WTC11 (cell line): ENCODE results near the gene FSHR. TPM values are rescaled to one million over a fixed set of nuclear protein-coding genes. Genes with fewer than 3 reads are reported as not detected.

ENCODE experiments used
- ATAC-seq: fragments of 200-7000 bp; cut with Tn5 transposase; 2 replicates; pipeline ENCODE4 v1.10.0; 2021; ENCODE audit warnings: mild to moderate bottlenecking, moderate library complexity
- CTCF ChIA-PET: fragments of 300-600 bp; sonication (Branson Sonifier 250); formaldehyde crosslinking; loops from one replicate; lab custom pipeline; 2021; ENCODE audit warnings: antibody characterized with exemption; lab: Charles Lee
- POLR2A ChIA-PET: fragments of 350-600 bp; sonication (Branson Sonifier 250); formaldehyde crosslinking; loops from one replicate; lab custom pipeline; 2021; ENCODE audit warnings: antibody characterized with exemption; lab: Charles Lee
- DNase-seq: peaks from one replicate; pipeline ENCODE4 v3.0.0; 2021; ENCODE audit warnings: low spot score
- H3K27ac Mint-ChIP-seq: 2 replicates; pipeline ENCODE4 v1.8.0; 2021; ENCODE audit warnings: mixed read lengths
- H3K27me3 Mint-ChIP-seq: 2 replicates; pipeline ENCODE4 v1.8.0; 2021; ENCODE audit warnings: low read depth, mild to moderate bottlenecking, moderate library complexity, mixed read lengths
- H3K36me3 Mint-ChIP-seq: 2 replicates; pipeline ENCODE4 v1.8.0; 2021; ENCODE audit warnings: mixed read lengths
- H3K4me1 Mint-ChIP-seq: 2 replicates; pipeline ENCODE4 v1.8.0; 2022; ENCODE audit warnings: mixed read lengths
- H3K4me3 Mint-ChIP-seq: 2 replicates; pipeline ENCODE4 v1.8.0; 2021; ENCODE audit warnings: mild to moderate bottlenecking, moderate library complexity, mixed read lengths
- H3K9me3 Mint-ChIP-seq: 2 replicates; pipeline ENCODE4 v1.8.0; 2021; ENCODE audit warnings: mixed read lengths
- ATF6 ChIP-seq: sonication (generic); formaldehyde crosslinking; IDR thresholded peaks from 2 replicates; pipeline ENCODE4 v1.8.1; 2023; ENCODE audit warnings: mild to moderate bottlenecking, missing genetic modification reagents
- CREB1 ChIP-seq: sonication (generic); formaldehyde crosslinking; IDR thresholded peaks from 2 replicates; pipeline ENCODE4 v1.8.0; 2023; ENCODE audit warnings: mild to moderate bottlenecking, missing genetic modification reagents
- CREM ChIP-seq: sonication (generic); formaldehyde crosslinking; IDR thresholded peaks from 2 replicates; pipeline ENCODE4 v1.8.1; 2022; ENCODE audit warnings: mild to moderate bottlenecking, missing genetic modification reagents, moderate library complexity
- E2F4 ChIP-seq: sonication (generic); formaldehyde crosslinking; IDR thresholded peaks from 2 replicates; pipeline ENCODE4 v1.8.1; 2022; ENCODE audit warnings: low read depth, mild to moderate bottlenecking, moderate library complexity, missing genetic modification reagents, borderline replicate concordance
- ESRRA ChIP-seq: sonication (generic); formaldehyde crosslinking; IDR thresholded peaks from 2 replicates; pipeline ENCODE4 v1.8.1; 2022; ENCODE audit warnings: mild to moderate bottlenecking, missing genetic modification reagents, borderline replicate concordance
- FOXJ3 ChIP-seq: sonication (generic); formaldehyde crosslinking; IDR thresholded peaks from 2 replicates; pipeline ENCODE4 v1.9.0; 2021; ENCODE audit warnings: missing genetic modification reagents, mild to moderate bottlenecking, borderline replicate concordance
- FOXK1 ChIP-seq: sonication (generic); formaldehyde crosslinking; IDR thresholded peaks from 2 replicates; pipeline ENCODE4 v1.8.0; 2022; ENCODE audit warnings: mild to moderate bottlenecking, moderate library complexity, missing genetic modification reagents
- FOXP1 ChIP-seq: sonication (generic); formaldehyde crosslinking; IDR thresholded peaks from 2 replicates; pipeline ENCODE4 v1.8.0; 2022; ENCODE audit warnings: missing genetic modification reagents, mild to moderate bottlenecking, moderate library complexity, borderline replicate concordance
- IRF1 ChIP-seq: sonication (generic); formaldehyde crosslinking; IDR thresholded peaks from 2 replicates; pipeline ENCODE4 v1.8.0; 2023; ENCODE audit warnings: missing genetic modification reagents
- NFATC4 ChIP-seq: fragments of 250-450 bp; sonication (Bioruptor Pico); IDR thresholded peaks from 2 replicates; pipeline ENCODE4 v1.9.0; 2021; ENCODE audit warnings: mild to moderate bottlenecking
- NR2C2 ChIP-seq: sonication (generic); formaldehyde crosslinking; IDR thresholded peaks from 2 replicates; pipeline ENCODE4 v1.8.0; 2022; ENCODE audit warnings: mild to moderate bottlenecking, missing genetic modification reagents
- NR3C1 ChIP-seq: sonication (generic); formaldehyde crosslinking; conservative IDR thresholded peaks from 2 replicates; pipeline ENCODE4 v1.8.1; 2023; ENCODE audit warnings: low read depth, mild to moderate bottlenecking, missing genetic modification reagents
- OVOL2 ChIP-seq: fragments of 250-450 bp; sonication (Bioruptor Pico); IDR thresholded peaks from 2 replicates; pipeline ENCODE4 v1.9.0; 2021; ENCODE audit warnings: mild to moderate bottlenecking, borderline replicate concordance
- RORB ChIP-seq: fragments of 250-450 bp; sonication (Bioruptor Pico); IDR thresholded peaks from 2 replicates; pipeline ENCODE4 v1.9.0; 2021; ENCODE audit warnings: mild to moderate bottlenecking
- SOX15 ChIP-seq: fragments of 250-450 bp; sonication (Bioruptor Pico); IDR thresholded peaks from 2 replicates; pipeline ENCODE4 v1.9.0; 2021; ENCODE audit warnings: mild to moderate bottlenecking
- TEAD4 ChIP-seq: sonication (generic); formaldehyde crosslinking; IDR thresholded peaks from 2 replicates; pipeline ENCODE4 v1.8.0; 2022; ENCODE audit warnings: mild to moderate bottlenecking, missing genetic modification reagents
- ZNF121 ChIP-seq: sonication (generic); formaldehyde crosslinking; IDR thresholded peaks from 2 replicates; pipeline ENCODE4 v1.8.0; 2023; ENCODE audit warnings: missing genetic modification reagents
- ZNF317 ChIP-seq: sonication (generic); formaldehyde crosslinking; IDR thresholded peaks from 2 replicates; pipeline ENCODE4 v1.8.1; 2023; ENCODE audit warnings: low read depth, mild to moderate bottlenecking, moderate library complexity, missing genetic modification reagents, borderline replicate concordance
- ZNF396 ChIP-seq: fragments of 250-450 bp; sonication (Bioruptor Pico); IDR thresholded peaks from 2 replicates; pipeline ENCODE4 v1.8.0; 2021; ENCODE audit warnings: mild to moderate bottlenecking, moderate library complexity, borderline replicate concordance
- total RNA-seq: library from RNA; stranded (reverse); gene quantifications from 3 replicates; pipeline ENCODE4 v1.2.3, GENCODE V29; 2021
- TF ChIP-seq, protein P1 (sequence below): sonication (generic); formaldehyde crosslinking; IDR thresholded peaks from 2 replicates; pipeline ENCODE4 v1.8.1; 2022; ENCODE audit warnings: mild to moderate bottlenecking, missing genetic modification reagents, moderate library complexity, borderline replicate concordance
- TF ChIP-seq, protein P2 (sequence below): sonication (generic); formaldehyde crosslinking; IDR thresholded peaks from 2 replicates; pipeline ENCODE4 v1.8.0; 2023; ENCODE audit warnings: mild to moderate bottlenecking, missing genetic modification reagents
- TF ChIP-seq, protein P3 (sequence below): fragments of 250-450 bp; sonication (Bioruptor Pico); IDR thresholded peaks from 2 replicates; pipeline ENCODE4 v1.9.0; 2021; ENCODE audit warnings: mild to moderate bottlenecking
- TF ChIP-seq, protein P4 (sequence below): sonication (generic); formaldehyde crosslinking; IDR thresholded peaks from 2 replicates; pipeline ENCODE4 v1.8.0; 2022; ENCODE audit warnings: mild to moderate bottlenecking, missing genetic modification reagents

FSHR gene
- total RNA-seq, 1 experiment from 2014 or later, result not detected

- TF ChIP-seq FOXP1 (CRISPR knock-in tag) (no peak), FOXJ3 (CRISPR knock-in tag) (no peak)
- TF ChIP-seq, protein P1, sequence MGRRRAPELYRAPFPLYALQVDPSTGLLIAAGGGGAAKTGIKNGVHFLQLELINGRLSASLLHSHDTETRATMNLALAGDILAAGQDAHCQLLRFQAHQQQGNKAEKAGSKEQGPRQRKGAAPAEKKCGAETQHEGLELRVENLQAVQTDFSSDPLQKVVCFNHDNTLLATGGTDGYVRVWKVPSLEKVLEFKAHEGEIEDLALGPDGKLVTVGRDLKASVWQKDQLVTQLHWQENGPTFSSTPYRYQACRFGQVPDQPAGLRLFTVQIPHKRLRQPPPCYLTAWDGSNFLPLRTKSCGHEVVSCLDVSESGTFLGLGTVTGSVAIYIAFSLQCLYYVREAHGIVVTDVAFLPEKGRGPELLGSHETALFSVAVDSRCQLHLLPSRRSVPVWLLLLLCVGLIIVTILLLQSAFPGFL, result no peak
Observed at GRCh38 chr2:48961009-48961408, 193.3 kb downstream of the FSHR start (continued).

DNA sequence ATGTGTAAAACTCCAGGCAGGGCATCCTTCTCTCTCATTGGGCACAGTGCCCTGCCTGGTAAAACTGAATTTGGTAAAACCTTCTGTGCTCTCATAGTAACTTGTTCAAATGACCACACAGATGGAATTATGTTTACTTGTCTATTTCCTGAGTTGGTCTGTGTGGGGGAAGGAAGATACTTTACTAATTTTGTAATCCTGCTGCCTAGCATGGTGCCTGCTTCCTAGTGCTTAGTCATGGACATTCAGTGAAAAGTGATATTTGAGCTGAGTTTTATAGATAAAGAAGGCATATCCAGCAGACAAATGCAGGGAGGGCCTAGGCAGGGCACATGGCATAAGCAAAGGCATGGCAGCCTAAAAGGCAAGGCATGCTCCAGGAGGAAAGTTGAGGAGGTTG is 199.4 kb downstream of the FSHR start:
- Mint-ChIP-seq H3K27ac (no peak overlapping the region), H3K27me3 (no peaks in the 10 kb centered on the region), H3K4me3 (no peak overlapping the region), H3K9me3 (no peaks in the 10 kb centered on the region), H3K36me3 (no peaks in the 10 kb centered on the region), H3K4me1 (no peaks in the 10 kb centered on the region)
- no peak for TF ChIP-seq ZNF121 (CRISPR knock-in tag)
- TF ChIP-seq, protein P2, sequence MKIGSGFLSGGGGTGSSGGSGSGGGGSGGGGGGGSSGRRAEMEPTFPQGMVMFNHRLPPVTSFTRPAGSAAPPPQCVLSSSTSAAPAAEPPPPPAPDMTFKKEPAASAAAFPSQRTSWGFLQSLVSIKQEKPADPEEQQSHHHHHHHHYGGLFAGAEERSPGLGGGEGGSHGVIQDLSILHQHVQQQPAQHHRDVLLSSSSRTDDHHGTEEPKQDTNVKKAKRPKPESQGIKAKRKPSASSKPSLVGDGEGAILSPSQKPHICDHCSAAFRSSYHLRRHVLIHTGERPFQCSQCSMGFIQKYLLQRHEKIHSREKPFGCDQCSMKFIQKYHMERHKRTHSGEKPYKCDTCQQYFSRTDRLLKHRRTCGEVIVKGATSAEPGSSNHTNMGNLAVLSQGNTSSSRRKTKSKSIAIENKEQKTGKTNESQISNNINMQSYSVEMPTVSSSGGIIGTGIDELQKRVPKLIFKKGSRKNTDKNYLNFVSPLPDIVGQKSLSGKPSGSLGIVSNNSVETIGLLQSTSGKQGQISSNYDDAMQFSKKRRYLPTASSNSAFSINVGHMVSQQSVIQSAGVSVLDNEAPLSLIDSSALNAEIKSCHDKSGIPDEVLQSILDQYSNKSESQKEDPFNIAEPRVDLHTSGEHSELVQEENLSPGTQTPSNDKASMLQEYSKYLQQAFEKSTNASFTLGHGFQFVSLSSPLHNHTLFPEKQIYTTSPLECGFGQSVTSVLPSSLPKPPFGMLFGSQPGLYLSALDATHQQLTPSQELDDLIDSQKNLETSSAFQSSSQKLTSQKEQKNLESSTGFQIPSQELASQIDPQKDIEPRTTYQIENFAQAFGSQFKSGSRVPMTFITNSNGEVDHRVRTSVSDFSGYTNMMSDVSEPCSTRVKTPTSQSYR (CRISPR knock-in tag), result no peak
- no peak for TF ChIP-seq IRF1 (CRISPR knock-in tag)
- TF ChIP-seq, protein P3, sequence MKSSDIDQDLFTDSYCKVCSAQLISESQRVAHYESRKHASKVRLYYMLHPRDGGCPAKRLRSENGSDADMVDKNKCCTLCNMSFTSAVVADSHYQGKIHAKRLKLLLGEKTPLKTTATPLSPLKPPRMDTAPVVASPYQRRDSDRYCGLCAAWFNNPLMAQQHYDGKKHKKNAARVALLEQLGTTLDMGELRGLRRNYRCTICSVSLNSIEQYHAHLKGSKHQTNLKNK (CRISPR knock-in tag), result no peak
- TF ChIP-seq ESRRA (CRISPR knock-in tag), result no peak
- no peak for TF ChIP-seq RORB (CRISPR knock-in tag)
- TF ChIP-seq ATF6 (CRISPR knock-in tag), result no peak
- TF ChIP-seq NR3C1 (CRISPR knock-in tag), result no peak
- TF ChIP-seq CREB1 (CRISPR knock-in tag), result no peak
- no peak for TF ChIP-seq CREM (CRISPR knock-in tag)
- TF ChIP-seq E2F4 (CRISPR knock-in tag), result no peak
- TF ChIP-seq ZNF396 (CRISPR knock-in tag), result no peak
- TF ChIP-seq TEAD4 (CRISPR knock-in tag), result no peak
- TF ChIP-seq ZNF317 (CRISPR knock-in tag), result no peak
- TF ChIP-seq OVOL2, result no peak
- no peak for TF ChIP-seq SOX15 (CRISPR knock-in tag)
- no peak for TF ChIP-seq FOXK1 (CRISPR knock-in tag)
- TF ChIP-seq NR2C2 (CRISPR knock-in tag), result no peak
- TF ChIP-seq NFATC4 (CRISPR knock-in tag), result no peak
- TF ChIP-seq, protein P4, sequence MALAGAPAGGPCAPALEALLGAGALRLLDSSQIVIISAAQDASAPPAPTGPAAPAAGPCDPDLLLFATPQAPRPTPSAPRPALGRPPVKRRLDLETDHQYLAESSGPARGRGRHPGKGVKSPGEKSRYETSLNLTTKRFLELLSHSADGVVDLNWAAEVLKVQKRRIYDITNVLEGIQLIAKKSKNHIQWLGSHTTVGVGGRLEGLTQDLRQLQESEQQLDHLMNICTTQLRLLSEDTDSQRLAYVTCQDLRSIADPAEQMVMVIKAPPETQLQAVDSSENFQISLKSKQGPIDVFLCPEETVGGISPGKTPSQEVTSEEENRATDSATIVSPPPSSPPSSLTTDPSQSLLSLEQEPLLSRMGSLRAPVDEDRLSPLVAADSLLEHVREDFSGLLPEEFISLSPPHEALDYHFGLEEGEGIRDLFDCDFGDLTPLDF (CRISPR knock-in tag), result no peak
- ChIA-PET CTCF (no interaction called here), POLR2A (no interaction called here)
- ATAC-seq, result no peak
- DNase-seq, result no peak
